ENCODE results near the gene NT5E. TPM values are rescaled to one million over a fixed set of nuclear protein-coding genes. Genes with fewer than 3 reads are reported as not detected.

NT5E gene
- 85.2 and 161 TPM in 2 replicates for total RNA-seq

DNA sequence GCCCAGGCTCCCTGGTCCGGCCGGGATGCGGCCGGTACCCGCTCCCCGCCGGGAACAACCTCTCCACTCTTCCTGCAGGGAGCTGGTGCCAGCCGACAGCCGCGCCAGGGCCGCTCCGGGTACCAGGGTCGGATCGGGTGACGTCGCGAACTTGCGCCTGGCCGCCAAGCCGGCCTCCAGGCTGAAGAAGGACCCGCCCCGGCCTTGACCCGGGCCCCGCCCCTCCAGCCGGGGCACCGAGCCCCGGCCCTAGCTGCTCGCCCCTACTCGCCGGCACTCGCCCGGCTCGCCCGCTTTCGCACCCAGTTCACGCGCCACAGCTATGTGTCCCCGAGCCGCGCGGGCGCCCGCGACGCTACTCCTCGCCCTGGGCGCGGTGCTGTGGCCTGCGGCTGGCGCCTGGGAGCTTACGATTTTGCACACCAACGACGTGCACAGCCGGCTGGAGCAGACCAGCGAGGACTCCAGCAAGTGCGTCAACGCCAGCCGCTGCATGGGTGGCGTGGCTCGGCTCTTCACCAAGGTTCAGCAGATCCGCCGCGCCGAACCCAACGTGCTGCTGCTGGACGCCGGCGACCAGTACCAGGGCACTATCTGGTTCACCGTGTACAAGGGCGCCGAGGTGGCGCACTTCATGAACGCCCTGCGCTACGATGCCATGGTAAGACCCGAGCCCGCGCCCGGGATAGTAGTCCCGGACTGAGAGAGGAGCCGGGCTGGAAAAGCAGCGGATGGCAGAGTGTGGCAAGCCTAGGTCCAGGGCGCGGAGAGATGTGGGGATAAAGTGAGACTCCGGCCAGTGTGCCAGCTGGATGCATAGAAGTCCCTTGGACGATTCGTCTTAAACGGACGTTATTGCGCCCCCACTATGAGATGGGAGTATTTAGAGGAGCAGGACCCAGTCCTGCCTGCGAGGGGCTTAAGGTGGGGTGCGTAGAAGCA lies at the start of gene NT5E:
NT5E (plus strand) TSS at position 266 of the 942 bp plus-strand sequence; CDS start at position 323, 57 bp downstream.

Other genes starting within 250 kb of the NT5E start
- gene SNX14, start 143.8 kb downstream of the NT5E start, total RNA-seq = 99.3 and 110 TPM in 2 replicates
- gene SYNCRIP, start 192.8 kb downstream of the NT5E start, total RNA-seq = 36.1 and 63.9 TPM in 2 replicates